ENCODE measurements around the gene KNSTRN.

KNSTRN gene

GRCh38 chr15:40346579-40347558 is 35.7 kb upstream of the KNSTRN start:
- DNase-seq, result no peak

- DNase-seq, result no peak
Measured at GRCh38 chr15:40347559-40348473, 34.7 kb upstream of the KNSTRN start.

GRCh38 chr15:40348474-40348870 is 34.0 kb upstream of the KNSTRN start:
- no peak for DNase-seq

- DNase-seq, result no peak
Measured at GRCh38 chr15:40349163-40349562, 33.4 kb upstream of the KNSTRN start.

GRCh38 chr15:40352281-40352901 is 30.1 kb upstream of the KNSTRN start:
- no peak for DNase-seq

GRCh38 chr15:40353697-40354096 is 28.8 kb upstream of the KNSTRN start:
- no peak for DNase-seq

GRCh38 chr15:40354408-40355171 is 27.9 kb upstream of the KNSTRN start:
- peak in 1 of 2 experiments; percentile 60 for DNase-seq

GRCh38 chr15:40355976-40356585 is 26.4 kb upstream of the KNSTRN start:
- DNase-seq, result no peak

- no peak for DNase-seq
Measured at GRCh38 chr15:40357246-40357645, 25.3 kb upstream of the KNSTRN start.

- DNase-seq, result peak; percentile 84
Measured at GRCh38 chr15:40357723-40358470, 24.6 kb upstream of the KNSTRN start, which contains the start of gene DISP2. DISP2 (plus strand) TSS chr15:40358219; CDS start chr15:40358322, 103 bp downstream.

GRCh38 chr15:40358471-40359353 is 23.8 kb upstream of the KNSTRN start:
- DNase-seq, result peak in 1 of 2 experiments; percentile 61

GRCh38 chr15:40360015-40360414 is 22.5 kb upstream of the KNSTRN start:
- DNase-seq, result no peak

GRCh38 chr15:40361640-40362039 is 20.9 kb upstream of the KNSTRN start:
- DNase-seq, result no peak

GRCh38 chr15:40363611-40364010 is 18.9 kb upstream of the KNSTRN start:
- DNase-seq, result no peak

- DNase-seq, result no peak
Measured at GRCh38 chr15:40364251-40364650, 18.3 kb upstream of the KNSTRN start.

GRCh38 chr15:40365016-40365415 is 17.5 kb upstream of the KNSTRN start:
- DNase-seq, result no peak

- DNase-seq, result no peak
Measured at GRCh38 chr15:40365624-40366456, 16.7 kb upstream of the KNSTRN start.

GRCh38 chr15:40366457-40367370 is 15.8 kb upstream of the KNSTRN start:
- DNase-seq, result no peak

Data from NCI-H2081 (cell line).